ENCODE results near the gene NAPSA.

NAPSA gene

GRCh38 chr19:50409347-50409746 lies 43.9 kb upstream of the NAPSA start:
- Histone ChIP-seq H3K4me3 (ENCODE audit: low read depth, low read length) (no peak overlapping the region), H3K9me3 (ENCODE audit: severe bottlenecking) (no peaks in the 10 kb centered on the region), H3K36me3 (peaks cover 66% of the 10 kb centered on the region), H3K27ac (no peak overlapping the region), H3K27me3 (ENCODE audit: insufficient read depth, low read depth, severe bottlenecking) (no peaks in the 10 kb centered on the region)
- no peak for TF ChIP-seq CTCF (IDR thresholded peaks at IDR 0.05; ENCODE audit: low read depth, low read length)
- no peak for DNase-seq

- no peak for TF ChIP-seq CTCF (IDR thresholded peaks at IDR 0.05; ENCODE audit: low read depth, low read length)
- H3K36me3 ChIP-seq: peaks cover 69% of the 10 kb centered on the region
- H3K4me3 ChIP-seq (ENCODE audit: low read depth, low read length): no peak overlapping the region
- no peaks in the 10 kb centered on the region for H3K9me3 ChIP-seq (ENCODE audit: severe bottlenecking)
- H3K27ac ChIP-seq: no peak overlapping the region
- no peaks in the 10 kb centered on the region for H3K27me3 ChIP-seq (ENCODE audit: insufficient read depth, low read depth, severe bottlenecking)
- no peak for DNase-seq
Measured at GRCh38 chr19:50406829-50407228, 41.4 kb upstream of the NAPSA start.

GRCh38 chr19:50406156-50406820 lies 40.8 kb upstream of the NAPSA start:
- Histone ChIP-seq H3K27ac (no peak overlapping the region), H3K27me3 (ENCODE audit: insufficient read depth, low read depth, severe bottlenecking) (no peaks in the 10 kb centered on the region), H3K9me3 (ENCODE audit: severe bottlenecking) (no peaks in the 10 kb centered on the region), H3K36me3 (peaks cover 72% of the 10 kb centered on the region), H3K4me3 (ENCODE audit: low read depth, low read length) (no peak overlapping the region)
- no peak for DNase-seq
- no peak for TF ChIP-seq CTCF (IDR thresholded peaks at IDR 0.05; ENCODE audit: low read depth, low read length)

GRCh38 chr19:50402544-50403301 lies 37.3 kb upstream of the NAPSA start:
- H3K27ac ChIP-seq: no peak overlapping the region
- H3K4me3 ChIP-seq (ENCODE audit: low read depth, low read length): no peak overlapping the region
- no peaks in the 10 kb centered on the region for H3K27me3 ChIP-seq (ENCODE audit: insufficient read depth, low read depth, severe bottlenecking)
- DNase-seq: no peak
- no peaks in the 10 kb centered on the region for H3K9me3 ChIP-seq (ENCODE audit: severe bottlenecking)
- no peak for TF ChIP-seq CTCF (IDR thresholded peaks at IDR 0.05; ENCODE audit: low read depth, low read length)
- H3K36me3 ChIP-seq: peaks cover 62% of the 10 kb centered on the region

GRCh38 chr19:50401605-50402450 lies 36.4 kb upstream of the NAPSA start:
- TF ChIP-seq CTCF (IDR thresholded peaks at IDR 0.05; ENCODE audit: low read depth, low read length): no peak
- Histone ChIP-seq H3K4me3 (ENCODE audit: low read depth, low read length) (no peak overlapping the region), H3K9me3 (ENCODE audit: severe bottlenecking) (no peaks in the 10 kb centered on the region), H3K27ac (no peak overlapping the region), H3K27me3 (ENCODE audit: insufficient read depth, low read depth, severe bottlenecking) (no peaks in the 10 kb centered on the region), H3K36me3 (peaks cover 57% of the 10 kb centered on the region)
- no peak for DNase-seq
